ENCODE measurements around the gene PRPS1L1.

DNA sequence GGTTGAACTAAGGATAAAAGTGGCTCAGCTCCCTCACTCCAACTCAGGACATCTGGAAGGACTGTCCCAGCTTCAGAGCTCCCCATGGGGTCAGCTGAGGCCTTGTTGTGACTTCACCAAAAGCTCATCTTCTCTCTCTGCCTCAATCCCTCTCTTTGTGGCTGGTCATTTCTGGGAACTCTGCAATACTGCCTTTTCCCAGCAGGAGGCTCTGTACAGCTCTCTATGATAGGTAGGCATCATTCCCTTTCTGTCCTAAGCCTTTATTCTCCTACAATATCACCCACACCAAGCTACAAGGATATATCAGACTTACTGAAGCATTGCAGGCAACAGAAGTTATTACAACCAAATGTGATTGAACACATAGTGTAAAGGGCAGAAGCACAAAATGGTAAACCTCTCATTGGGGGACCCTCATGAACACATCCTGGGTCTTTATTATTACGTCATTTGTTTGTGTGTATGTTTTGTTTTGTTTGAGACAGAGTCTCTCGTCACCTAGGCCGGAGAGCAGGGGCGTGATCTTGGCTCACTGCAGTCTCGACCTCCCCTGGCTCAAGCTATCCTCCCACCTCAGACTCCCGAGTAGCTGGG is 36.7 kb upstream of the PRPS1L1 start:
- TF ChIP-seq, protein P1, sequence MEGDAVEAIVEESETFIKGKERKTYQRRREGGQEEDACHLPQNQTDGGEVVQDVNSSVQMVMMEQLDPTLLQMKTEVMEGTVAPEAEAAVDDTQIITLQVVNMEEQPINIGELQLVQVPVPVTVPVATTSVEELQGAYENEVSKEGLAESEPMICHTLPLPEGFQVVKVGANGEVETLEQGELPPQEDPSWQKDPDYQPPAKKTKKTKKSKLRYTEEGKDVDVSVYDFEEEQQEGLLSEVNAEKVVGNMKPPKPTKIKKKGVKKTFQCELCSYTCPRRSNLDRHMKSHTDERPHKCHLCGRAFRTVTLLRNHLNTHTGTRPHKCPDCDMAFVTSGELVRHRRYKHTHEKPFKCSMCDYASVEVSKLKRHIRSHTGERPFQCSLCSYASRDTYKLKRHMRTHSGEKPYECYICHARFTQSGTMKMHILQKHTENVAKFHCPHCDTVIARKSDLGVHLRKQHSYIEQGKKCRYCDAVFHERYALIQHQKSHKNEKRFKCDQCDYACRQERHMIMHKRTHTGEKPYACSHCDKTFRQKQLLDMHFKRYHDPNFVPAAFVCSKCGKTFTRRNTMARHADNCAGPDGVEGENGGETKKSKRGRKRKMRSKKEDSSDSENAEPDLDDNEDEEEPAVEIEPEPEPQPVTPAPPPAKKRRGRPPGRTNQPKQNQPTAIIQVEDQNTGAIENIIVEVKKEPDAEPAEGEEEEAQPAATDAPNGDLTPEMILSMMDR (IDR thresholded peaks at IDR 0.05; ENCODE audit: low read depth, low read length) = peak; percentile 63
- no peak for TF ChIP-seq EZH2phosphoT487 (IDR thresholded peaks at IDR 0.05; ENCODE audit: low read depth)
